HG03520 (cell line): Measurements from ENCODE around the gene GABRG2.
"Not testable (repeated sequence)": the region's sequence is repeated elsewhere in the genome, so short reads cannot be mapped to it uniquely, and the experiment has no call there.

Experiments used
- ATAC-seq: cut with Tn5 transposase; IDR thresholded peaks from one replicate; pipeline ENCODE4 v1.9.1; 2021; ENCODE audit warnings: mild to moderate bottlenecking, moderate library complexity; ENCODE audit not compliant: unreplicated experiment

Gene GABRG2

GRCh38 chr5:162067655-162068411 is at the start of gene GABRG2:
GABRG2 (plus strand) TSS chr5:162067773; CDS start chr5:162068000, 227 bp downstream.
- no peak for ATAC-seq

- ATAC-seq, result no peak
Observed at GRCh38 chr5:162025312-162025711, 42.3 kb upstream of the GABRG2 start.

GRCh38 chr5:162026803-162027202 is 40.8 kb upstream of the GABRG2 start:
- ATAC-seq, result no peak

GRCh38 chr5:162037431-162037830 is 30.1 kb upstream of the GABRG2 start:
- no peak for ATAC-seq

- ATAC-seq, result no peak
Observed at GRCh38 chr5:162047279-162047678, 20.3 kb upstream of the GABRG2 start.

GRCh38 chr5:162052676-162053075 is 14.9 kb upstream of the GABRG2 start:
- no peak for ATAC-seq

- ATAC-seq, result not testable (repeated sequence)
Observed at GRCh38 chr5:162055095-162055494, 12.5 kb upstream of the GABRG2 start.

- ATAC-seq, result no peak
Observed at GRCh38 chr5:162067162-162067561, 411 bp upstream of the GABRG2 start.

- no peak for ATAC-seq
Observed at GRCh38 chr5:162068412-162068811, 839 bp downstream of the GABRG2 start.

GRCh38 chr5:162068936-162069335 is 1.4 kb downstream of the GABRG2 start:
- no peak for ATAC-seq

GRCh38 chr5:162078805-162079204 is 11.2 kb downstream of the GABRG2 start:
- ATAC-seq, result no peak

- no peak for ATAC-seq
Observed at GRCh38 chr5:162091336-162091735, 23.8 kb downstream of the GABRG2 start.

- no peak for ATAC-seq
Observed at GRCh38 chr5:162096448-162096847, 28.9 kb downstream of the GABRG2 start.

- ATAC-seq, result no peak
Observed at GRCh38 chr5:162107591-162107990, 40.0 kb downstream of the GABRG2 start.

GRCh38 chr5:162119801-162120200 is 52.2 kb downstream of the GABRG2 start:
- no peak for ATAC-seq

GRCh38 chr5:162128117-162128516 is 60.5 kb downstream of the GABRG2 start:
- ATAC-seq, result no peak

- no peak for ATAC-seq
Observed at GRCh38 chr5:162132348-162132747, 64.8 kb downstream of the GABRG2 start.

- ATAC-seq, result no peak
Observed at GRCh38 chr5:162139190-162139589, 71.6 kb downstream of the GABRG2 start.

- no peak for ATAC-seq
Observed at GRCh38 chr5:162154242-162154641, 86.7 kb downstream of the GABRG2 start.

GRCh38 chr5:162160401-162160800 is 92.8 kb downstream of the GABRG2 start:
- no peak for ATAC-seq

GRCh38 chr5:162163663-162164062 is 96.1 kb downstream of the GABRG2 start:
- ATAC-seq, result no peak

GRCh38 chr5:162174358-162174974 is 106.9 kb downstream of the GABRG2 start:
- ATAC-seq, result no peak
